ENCODE measurements around the gene SERPINA7. TPM values are rescaled to one million over a fixed set of nuclear protein-coding genes. Genes with fewer than 3 reads are reported as not detected.
"Not testable (repeated sequence)": the region's sequence is repeated elsewhere in the genome, so short reads cannot be mapped to it uniquely, and the experiment has no call there.

The SERPINA7 gene
- total and polyA plus RNA-seq, 2 of the 8 experiments (the other 6 are each of a cell fraction or from before 2014, with no cell fraction given), result not detected

GRCh38 chrX:106000609-106001008 is 37.9 kb downstream of the SERPINA7 start:
- POLR2A ChIA-PET (ENCODE audit: partially characterized antibody); H3K27me3 ChIP-seq (replicated peaks in 1 of 4; ENCODE audit: control insufficient read depth in 3 of 4, extremely low read depth in 1 of 4, insufficient read depth in 3 of 4, low read length in 3 of 4); H2BK15ac ChIP-seq (ENCODE audit: low read length); H3K4me2 ChIP-seq (ENCODE audit: insufficient read depth in 1 of 2, low read depth in 2 of 2, low read length in 2 of 2); H2AK5ac ChIP-seq (ENCODE audit: low read depth, low read length); H3K9ac ChIP-seq (replicated peaks in 1 of 4; ENCODE audit: extremely low read depth in 1 of 4, low read depth in 3 of 4, low read length in 3 of 4); H3K23me2 ChIP-seq (ENCODE audit: low read depth, low read length); CTCF ChIA-PET (ENCODE audit: partially characterized antibody); H3K79me2 ChIP-seq (ENCODE audit: control insufficient read depth in 1 of 2, insufficient read depth in 2 of 2, low read length in 2 of 2); H3K27ac ChIP-seq (ENCODE audit: low read depth, low read length); H3K14ac ChIP-seq (ENCODE audit: insufficient read length); H3K36me3 ChIP-seq (ENCODE audit: control insufficient read depth in 2 of 4, insufficient read depth in 4 of 4, low read length in 3 of 4); H3K23ac ChIP-seq (ENCODE audit: insufficient read length); H2BK120ac ChIP-seq (replicated peaks; ENCODE audit: low read depth, low read length); H3K79me1 ChIP-seq (ENCODE audit: low read depth, low read length); H2BK12ac ChIP-seq (ENCODE audit: low read depth, low read length); DNase-seq (ENCODE audit: low read depth in 1 of 2, low spot score in 2 of 2); H2BK20ac ChIP-seq (ENCODE audit: low read length); H3K18ac ChIP-seq (ENCODE audit: extremely low read depth, low read length); H2BK5ac ChIP-seq (ENCODE audit: low read depth, low read length); H4K5ac ChIP-seq (ENCODE audit: insufficient read length, low read depth, low read length); H3K9me3 ChIP-seq (ENCODE audit: insufficient read depth in 2 of 2, low read depth in 1 of 2, low read length in 1 of 2); H3K4ac ChIP-seq (replicated peaks; ENCODE audit: insufficient read length, low read depth, low read length); H4K20me1 ChIP-seq (replicated peaks in 1 of 2; ENCODE audit: control insufficient read depth in 1 of 2, insufficient read depth in 2 of 2, low read length in 2 of 2); H4K91ac ChIP-seq (replicated peaks; ENCODE audit: insufficient read length, low read length); H4K8ac ChIP-seq (ENCODE audit: extremely low read depth, insufficient read depth, low read length); H2AFZ ChIP-seq (ENCODE audit: low read length); H3K4me3 ChIP-seq (ENCODE audit: extremely low read depth in 1 of 4, insufficient read depth in 2 of 4, low read depth in 3 of 4, low read length in 4 of 4); H3K56ac ChIP-seq (replicated peaks; ENCODE audit: insufficient read length, low read depth, low read length); H3K4me1 ChIP-seq (replicated peaks in 1 of 4; ENCODE audit: control insufficient read depth in 3 of 4, insufficient read depth in 4 of 4, low read length in 3 of 4); FAIRE-seq: not testable (repeated sequence)
- WGBS, 2 experiments (ENCODE audit: extremely low coverage in 1 of 2, insufficient coverage in 1 of 2, insufficient read length in 1 of 2, insufficient replicate concordance in 2 of 2, low coverage in 1 of 2, low lambda C conversion rate in 2 of 2, missing lambda C conversion rate in 1 of 2), result 100% methylated on average over 1 of the region's 5 CpGs; no CpG with 5 or more reads in 1 of the 2 experiments
